Measurements from ENCODE around the gene HMBS. TPM values are rescaled to one million over a fixed set of nuclear protein-coding genes. Genes with fewer than 3 reads are reported as not detected.

Gene HMBS
- total RNA-seq, 2 donors from 2014 or later: 8.7 to 9.1 TPM

GRCh38 chr11:119087123-119087522 lies 2.4 kb downstream of the HMBS start:
- Mint-ChIP-seq H3K4me3 (no peak overlapping the region), H3K27ac (no peak overlapping the region), H3K27me3 (no peaks in the 10 kb centered on the region), H3K36me3 (ENCODE audit: low read depth) (peaks cover under 1% of the 10 kb centered on the region), H3K4me1 (peaks cover 15% of the 10 kb centered on the region)
- no peaks in the 10 kb centered on the region for H3K9me3 ChIP-seq (ENCODE audit: control insufficient read depth, low read length, poor library complexity, severe bottlenecking)
- ATAC-seq: no peak
- DNase-seq: no peak

GRCh38 chr11:119087747-119088241 lies 3.1 kb downstream of the HMBS start:
- ATAC-seq: no peak
- Mint-ChIP-seq H3K27me3 (no peaks in the 10 kb centered on the region), H3K4me3 (no peak overlapping the region), H3K27ac (no peak overlapping the region), H3K36me3 (ENCODE audit: low read depth) (no peaks in the 10 kb centered on the region), H3K4me1 (peaks cover 15% of the 10 kb centered on the region)
- DNase-seq: no peak
- no peaks in the 10 kb centered on the region for H3K9me3 ChIP-seq (ENCODE audit: control insufficient read depth, low read length, poor library complexity, severe bottlenecking)

GRCh38 chr11:119088406-119088805 lies 3.7 kb downstream of the HMBS start:
- H3K9me3 ChIP-seq (ENCODE audit: control insufficient read depth, low read length, poor library complexity, severe bottlenecking): no peaks in the 10 kb centered on the region
- H3K27ac Mint-ChIP-seq: no peak overlapping the region
- no peak overlapping the region for H3K4me3 Mint-ChIP-seq
- ATAC-seq (no peak), DNase-seq (no peak)
- H3K36me3 Mint-ChIP-seq (ENCODE audit: low read depth): no peaks in the 10 kb centered on the region
- H3K4me1 Mint-ChIP-seq: peaks cover 18% of the 10 kb centered on the region
- H3K27me3 Mint-ChIP-seq: no peaks in the 10 kb centered on the region

- Mint-ChIP-seq H3K27me3 (no peaks in the 10 kb centered on the region), H3K4me1 (peaks cover 24% of the 10 kb centered on the region), H3K27ac (no peak overlapping the region), H3K36me3 (ENCODE audit: low read depth) (no peaks in the 10 kb centered on the region), H3K4me3 (no peak overlapping the region)
- ATAC-seq (no peak), DNase-seq (no peak)
- no peaks in the 10 kb centered on the region for H3K9me3 ChIP-seq (ENCODE audit: control insufficient read depth, low read length, poor library complexity, severe bottlenecking)
Observed at GRCh38 chr11:119089319-119089718, 4.6 kb downstream of the HMBS start.

- Mint-ChIP-seq H3K4me1 (peaks cover 26% of the 10 kb centered on the region), H3K36me3 (ENCODE audit: low read depth) (no peaks in the 10 kb centered on the region), H3K27me3 (no peaks in the 10 kb centered on the region), H3K4me3 (no peak overlapping the region), H3K27ac (no peak overlapping the region)
- DNase-seq (no peak), ATAC-seq (no peak)
- no peaks in the 10 kb centered on the region for H3K9me3 ChIP-seq (ENCODE audit: control insufficient read depth, low read length, poor library complexity, severe bottlenecking)
Observed at GRCh38 chr11:119091178-119091577, 6.5 kb downstream of the HMBS start.

- H3K4me1 Mint-ChIP-seq: peaks cover 29% of the 10 kb centered on the region
- no peaks in the 10 kb centered on the region for H3K9me3 ChIP-seq (ENCODE audit: control insufficient read depth, low read length, poor library complexity, severe bottlenecking)
- DNase-seq: no peak
- H3K27ac Mint-ChIP-seq: peak overlapping the region; percentile 97
- peaks cover 4% of the 10 kb centered on the region for H3K36me3 Mint-ChIP-seq (ENCODE audit: low read depth)
- no peaks in the 10 kb centered on the region for H3K27me3 Mint-ChIP-seq
- ATAC-seq: no peak
- peak overlapping the region; percentile 41 for H3K4me3 Mint-ChIP-seq
Observed at GRCh38 chr11:119091966-119092879, 7.5 kb downstream of the HMBS start.

GRCh38 chr11:119092880-119093842 lies 8.5 kb downstream of the HMBS start:
- ATAC-seq: no peak
- no peak for DNase-seq
- no peaks in the 10 kb centered on the region for H3K27me3 Mint-ChIP-seq
- peak overlapping the region; percentile 97 for H3K27ac Mint-ChIP-seq
- H3K4me3 Mint-ChIP-seq: peak overlapping the region; percentile 90
- H3K36me3 Mint-ChIP-seq (ENCODE audit: low read depth): peaks cover 4% of the 10 kb centered on the region
- peaks cover 23% of the 10 kb centered on the region for H3K4me1 Mint-ChIP-seq
- no peaks in the 10 kb centered on the region for H3K9me3 ChIP-seq (ENCODE audit: control insufficient read depth, low read length, poor library complexity, severe bottlenecking)

- H3K9me3 ChIP-seq (ENCODE audit: control insufficient read depth, low read length, poor library complexity, severe bottlenecking): no peaks in the 10 kb centered on the region
- H3K27ac Mint-ChIP-seq: peak overlapping the region; percentile 97
- H3K36me3 Mint-ChIP-seq (ENCODE audit: low read depth): peaks cover 4% of the 10 kb centered on the region
- peaks cover 27% of the 10 kb centered on the region for H3K4me1 Mint-ChIP-seq
- H3K4me3 Mint-ChIP-seq: peak overlapping the region; percentile 95
- no peaks in the 10 kb centered on the region for H3K27me3 Mint-ChIP-seq
- DNase-seq: peak; percentile 18 to 38 (median 29)
- ATAC-seq: peak; percentile 0
Observed at GRCh38 chr11:119093942-119094815, 9.5 kb downstream of the HMBS start.

GRCh38 chr11:119094816-119095065 lies 10.1 kb downstream of the HMBS start:
- H3K9me3 ChIP-seq (ENCODE audit: control insufficient read depth, low read length, poor library complexity, severe bottlenecking): no peaks in the 10 kb centered on the region
- peak overlapping the region; percentile 97 for H3K27ac Mint-ChIP-seq
- ATAC-seq (peak; percentile 45), DNase-seq (peak in 2 of 3 donors; percentile 46 to 49)
- H3K4me1 Mint-ChIP-seq: peaks cover 28% of the 10 kb centered on the region
- peak overlapping the region; percentile 95 for H3K4me3 Mint-ChIP-seq
- H3K36me3 Mint-ChIP-seq (ENCODE audit: low read depth): peaks cover 4% of the 10 kb centered on the region
- no peaks in the 10 kb centered on the region for H3K27me3 Mint-ChIP-seq

GRCh38 chr11:119095066-119095880 lies 10.6 kb downstream of the HMBS start:
- peak; percentile 91 for ATAC-seq
- Mint-ChIP-seq H3K27ac (peak overlapping the region; percentile 97), H3K4me3 (peak overlapping the region; percentile 95), H3K36me3 (ENCODE audit: low read depth) (peaks cover 4% of the 10 kb centered on the region), H3K27me3 (no peaks in the 10 kb centered on the region), H3K4me1 (peaks cover 32% of the 10 kb centered on the region)
- no peaks in the 10 kb centered on the region for H3K9me3 ChIP-seq (ENCODE audit: control insufficient read depth, low read length, poor library complexity, severe bottlenecking)
- peak; percentile 95 to 99 (median 99) for DNase-seq

- no peak for ATAC-seq
- H3K9me3 ChIP-seq (ENCODE audit: control insufficient read depth, low read length, poor library complexity, severe bottlenecking): no peaks in the 10 kb centered on the region
- H3K27ac Mint-ChIP-seq: peak overlapping the region; percentile 97
- no peaks in the 10 kb centered on the region for H3K27me3 Mint-ChIP-seq
- peak overlapping the region; percentile 93 for H3K4me3 Mint-ChIP-seq
- DNase-seq: no peak
- H3K36me3 Mint-ChIP-seq (ENCODE audit: low read depth): peaks cover 4% of the 10 kb centered on the region
- peaks cover 32% of the 10 kb centered on the region for H3K4me1 Mint-ChIP-seq
Observed at GRCh38 chr11:119099711-119100110, 15.0 kb downstream of the HMBS start.
